ENCODE data around the gene PPP2R2D.

The PPP2R2D gene

DNA sequence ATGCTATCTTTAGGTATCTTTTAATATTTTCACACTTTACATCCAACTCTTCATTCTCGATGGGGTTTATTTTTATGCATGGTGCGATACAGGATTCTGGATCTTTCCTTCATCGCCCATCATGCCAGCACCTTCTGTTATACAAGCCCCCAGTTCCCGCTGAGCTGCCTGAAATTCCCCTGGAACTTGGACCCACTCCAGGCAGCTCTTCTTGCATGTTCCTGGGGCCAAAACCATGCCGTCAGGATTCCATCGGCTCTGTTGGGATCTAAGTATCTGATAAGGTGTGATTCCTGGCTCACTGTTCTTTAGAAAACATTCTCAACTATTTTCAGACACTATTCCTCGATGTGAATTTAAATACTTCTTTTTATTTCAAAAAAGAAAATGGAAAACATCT, 40.5 kb upstream of the PPP2R2D start:
- Mint-ChIP-seq H3K4me3 (no peak overlapping the region), H3K27ac (no peak overlapping the region), H3K27me3 (peaks cover 3% of the 10 kb centered on the region), H3K4me1 (no peaks in the 10 kb centered on the region), H3K36me3 (no peaks in the 10 kb centered on the region), H3K9me3 (no peaks in the 10 kb centered on the region)

DNA sequence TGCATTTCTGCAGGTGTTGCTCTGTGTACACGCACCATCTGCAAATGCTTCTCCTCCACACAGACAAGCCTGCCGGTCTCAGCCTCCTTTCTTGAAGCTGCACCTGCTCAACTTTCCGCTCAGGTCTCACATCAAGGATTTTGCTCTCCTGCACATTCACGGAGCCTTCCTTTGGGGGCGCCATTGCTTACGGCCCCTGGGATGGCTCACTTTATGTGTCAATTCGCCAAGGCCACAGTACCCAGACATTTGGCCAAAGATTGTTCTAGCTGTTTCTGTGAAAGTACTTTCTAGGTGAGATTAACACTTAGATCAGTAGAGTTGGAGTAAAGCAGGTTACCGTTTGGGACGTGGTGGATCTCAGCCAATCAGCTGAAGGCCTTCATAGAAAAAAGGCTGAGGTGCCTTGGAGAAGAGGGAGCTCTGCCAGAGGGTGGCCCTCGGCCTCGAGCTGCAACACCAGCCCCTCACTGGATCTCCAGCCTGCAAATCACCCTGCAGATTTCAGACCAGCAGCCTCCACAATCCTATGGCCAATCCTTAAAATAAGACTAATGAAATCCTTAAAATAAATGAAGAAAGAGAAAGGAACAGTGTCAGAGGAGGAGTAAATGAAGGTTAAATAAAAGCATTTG, 39.9 kb upstream of the PPP2R2D start:
- Mint-ChIP-seq H3K4me3 (no peak overlapping the region), H3K36me3 (no peaks in the 10 kb centered on the region), H3K4me1 (no peaks in the 10 kb centered on the region), H3K27me3 (peaks cover 3% of the 10 kb centered on the region), H3K9me3 (no peaks in the 10 kb centered on the region), H3K27ac (no peak overlapping the region)

DNA sequence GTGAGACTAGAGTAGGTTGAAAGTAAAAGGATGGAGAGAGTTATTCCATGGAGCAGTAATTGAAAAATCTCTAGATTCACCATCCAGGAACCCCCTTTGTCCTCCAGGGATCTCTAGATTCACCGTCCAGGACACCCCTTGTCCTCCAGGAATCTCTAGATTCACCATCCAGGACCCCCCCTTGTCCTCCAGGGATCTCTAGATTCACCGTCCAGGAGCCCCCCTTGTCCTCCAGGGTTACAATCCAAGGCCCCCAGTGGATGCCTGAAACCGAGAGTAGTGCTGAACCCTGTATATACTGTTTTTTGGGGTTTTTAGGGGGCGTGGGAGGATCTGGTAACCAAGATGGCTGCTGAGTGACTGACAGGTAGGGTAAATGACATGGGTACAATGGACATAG, 38.3 kb upstream of the PPP2R2D start:
- no peaks in the 10 kb centered on the region for H3K36me3 Mint-ChIP-seq
- peaks cover 3% of the 10 kb centered on the region for H3K27me3 Mint-ChIP-seq
- H3K4me1 Mint-ChIP-seq = no peaks in the 10 kb centered on the region
- no peak overlapping the region for H3K4me3 Mint-ChIP-seq
- H3K27ac Mint-ChIP-seq = no peak overlapping the region
- H3K9me3 Mint-ChIP-seq = no peaks in the 10 kb centered on the region

DNA sequence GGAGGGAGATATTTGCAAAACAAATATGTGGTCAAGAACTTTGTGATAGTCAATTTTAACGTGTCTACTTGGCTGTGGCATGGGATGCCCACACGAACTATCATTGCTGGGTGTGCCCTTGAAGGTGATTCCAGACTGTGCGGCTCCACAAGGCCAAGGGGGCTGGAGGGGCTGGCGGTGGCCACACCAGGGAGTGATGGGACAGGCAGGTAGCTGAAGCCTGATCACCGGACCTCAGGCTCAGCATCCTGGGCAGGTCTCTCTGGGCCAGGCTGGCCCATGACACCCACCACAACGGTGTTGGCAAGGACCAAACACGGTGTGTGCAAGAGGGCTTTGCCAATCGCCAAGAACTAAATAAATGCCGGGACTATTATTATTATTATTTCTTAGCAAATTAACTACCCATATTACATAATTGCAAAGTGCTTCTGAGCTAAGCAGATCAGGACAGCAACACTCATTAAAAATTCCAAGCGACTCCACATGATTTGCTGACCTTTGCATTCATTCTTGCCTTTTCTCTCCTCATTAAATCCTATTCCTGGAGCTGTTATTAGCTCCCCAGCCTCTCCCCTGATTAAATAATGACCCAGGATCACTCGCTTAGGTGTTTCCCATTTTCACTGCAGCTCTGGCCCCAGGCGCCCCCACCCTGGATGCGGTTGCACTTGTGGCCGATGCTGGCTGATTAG, 35.4 kb upstream of the PPP2R2D start:
- Mint-ChIP-seq H3K9me3 (no peaks in the 10 kb centered on the region), H3K27ac (no peak overlapping the region), H3K27me3 (peaks cover 5% of the 10 kb centered on the region), H3K4me3 (no peak overlapping the region), H3K36me3 (no peaks in the 10 kb centered on the region), H3K4me1 (no peaks in the 10 kb centered on the region)

DNA sequence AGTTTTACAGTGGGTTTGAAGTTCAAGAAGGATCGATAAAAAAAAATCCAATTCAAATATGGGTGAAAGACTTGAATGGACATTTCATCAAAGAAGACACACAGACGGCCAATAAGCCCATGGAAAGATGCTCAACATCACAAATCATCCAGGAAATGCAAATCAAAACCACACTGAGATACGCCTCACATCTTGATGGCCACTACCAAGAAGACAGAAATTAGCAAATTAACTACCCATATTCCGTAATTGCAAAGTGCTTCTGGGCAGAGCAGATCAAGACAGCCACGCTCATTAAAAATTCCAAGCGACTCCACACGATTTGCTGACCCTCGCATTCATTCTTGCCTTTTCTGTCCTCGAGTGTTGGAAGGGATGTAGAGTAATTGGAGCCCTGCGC, 34.1 kb upstream of the PPP2R2D start:
- H3K27ac Mint-ChIP-seq = no peak overlapping the region
- H3K9me3 Mint-ChIP-seq = no peaks in the 10 kb centered on the region
- no peak overlapping the region for H3K4me3 Mint-ChIP-seq
- no peaks in the 10 kb centered on the region for H3K4me1 Mint-ChIP-seq
- no peaks in the 10 kb centered on the region for H3K36me3 Mint-ChIP-seq
- H3K27me3 Mint-ChIP-seq = peaks cover 3% of the 10 kb centered on the region

DNA sequence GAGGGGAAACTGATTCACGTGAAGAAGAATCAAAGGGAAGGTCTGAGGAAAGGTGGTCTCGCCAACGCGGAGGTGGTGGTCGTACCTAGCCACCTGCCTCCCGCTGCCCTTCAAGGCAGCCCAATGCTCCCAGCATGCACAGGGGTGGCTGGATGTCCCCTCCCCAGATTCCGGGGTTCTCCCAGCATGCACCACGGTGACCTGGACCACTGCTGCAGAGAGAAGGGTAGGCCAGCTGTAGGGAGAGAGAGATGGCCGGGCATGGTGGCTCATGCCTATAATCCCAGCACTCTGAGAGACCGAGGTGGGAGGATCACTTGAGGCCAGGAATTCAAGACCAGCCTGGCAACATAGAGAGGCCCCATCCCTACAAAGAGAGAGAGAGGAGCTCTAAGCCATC, 32.4 kb upstream of the PPP2R2D start:
- Mint-ChIP-seq H3K36me3 (no peaks in the 10 kb centered on the region), H3K9me3 (no peaks in the 10 kb centered on the region), H3K4me1 (no peaks in the 10 kb centered on the region), H3K27ac (no peak overlapping the region), H3K4me3 (no peak overlapping the region), H3K27me3 (peaks cover 3% of the 10 kb centered on the region)

DNA sequence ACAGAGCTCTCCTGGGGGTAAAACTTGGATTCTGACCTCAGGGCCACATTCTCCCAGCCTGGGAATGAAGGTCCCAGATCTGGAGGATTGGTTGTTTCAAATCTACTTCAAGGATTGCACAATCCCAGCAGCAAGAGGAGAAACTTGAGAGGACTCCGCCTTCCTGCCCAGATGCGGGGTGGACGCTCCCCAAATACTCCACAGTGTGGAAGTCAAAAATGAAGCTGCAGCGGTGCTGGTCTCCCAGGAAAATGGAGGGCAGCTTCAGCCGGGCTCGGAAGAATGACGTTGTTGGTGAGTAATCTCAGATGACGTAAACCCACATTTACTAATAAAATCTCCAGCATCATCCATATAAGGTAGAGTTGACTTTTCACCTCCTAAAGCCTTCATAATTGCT, 31.5 kb upstream of the PPP2R2D start:
- H3K9me3 Mint-ChIP-seq = no peaks in the 10 kb centered on the region
- H3K4me3 Mint-ChIP-seq = no peak overlapping the region
- H3K27ac Mint-ChIP-seq = no peak overlapping the region
- no peaks in the 10 kb centered on the region for H3K4me1 Mint-ChIP-seq
- peaks cover 2% of the 10 kb centered on the region for H3K27me3 Mint-ChIP-seq
- no peaks in the 10 kb centered on the region for H3K36me3 Mint-ChIP-seq

DNA sequence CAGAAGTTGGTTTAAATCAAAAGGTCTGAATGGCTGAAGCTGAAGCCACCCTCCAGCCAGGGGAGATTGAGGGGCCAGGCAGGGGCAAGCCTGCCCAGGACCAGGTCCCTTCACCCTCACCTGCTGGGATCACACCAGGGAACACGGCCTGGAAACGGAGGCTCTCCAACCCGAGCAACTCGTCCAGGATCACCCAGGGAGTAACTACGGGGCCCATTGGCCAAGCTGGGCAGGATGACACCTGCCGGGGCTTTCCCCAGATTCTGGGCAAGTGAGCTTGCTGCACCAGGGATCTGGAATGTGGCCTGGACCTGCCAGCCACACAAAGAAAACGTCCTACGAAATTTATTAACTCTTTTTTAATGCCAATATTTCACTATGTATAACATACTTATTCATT, 30.4 kb upstream of the PPP2R2D start:
- H3K4me3 Mint-ChIP-seq = no peak overlapping the region
- no peaks in the 10 kb centered on the region for H3K36me3 Mint-ChIP-seq
- H3K9me3 Mint-ChIP-seq = no peaks in the 10 kb centered on the region
- H3K27me3 Mint-ChIP-seq = peaks cover 6% of the 10 kb centered on the region
- H3K27ac Mint-ChIP-seq = no peak overlapping the region
- no peaks in the 10 kb centered on the region for H3K4me1 Mint-ChIP-seq

DNA sequence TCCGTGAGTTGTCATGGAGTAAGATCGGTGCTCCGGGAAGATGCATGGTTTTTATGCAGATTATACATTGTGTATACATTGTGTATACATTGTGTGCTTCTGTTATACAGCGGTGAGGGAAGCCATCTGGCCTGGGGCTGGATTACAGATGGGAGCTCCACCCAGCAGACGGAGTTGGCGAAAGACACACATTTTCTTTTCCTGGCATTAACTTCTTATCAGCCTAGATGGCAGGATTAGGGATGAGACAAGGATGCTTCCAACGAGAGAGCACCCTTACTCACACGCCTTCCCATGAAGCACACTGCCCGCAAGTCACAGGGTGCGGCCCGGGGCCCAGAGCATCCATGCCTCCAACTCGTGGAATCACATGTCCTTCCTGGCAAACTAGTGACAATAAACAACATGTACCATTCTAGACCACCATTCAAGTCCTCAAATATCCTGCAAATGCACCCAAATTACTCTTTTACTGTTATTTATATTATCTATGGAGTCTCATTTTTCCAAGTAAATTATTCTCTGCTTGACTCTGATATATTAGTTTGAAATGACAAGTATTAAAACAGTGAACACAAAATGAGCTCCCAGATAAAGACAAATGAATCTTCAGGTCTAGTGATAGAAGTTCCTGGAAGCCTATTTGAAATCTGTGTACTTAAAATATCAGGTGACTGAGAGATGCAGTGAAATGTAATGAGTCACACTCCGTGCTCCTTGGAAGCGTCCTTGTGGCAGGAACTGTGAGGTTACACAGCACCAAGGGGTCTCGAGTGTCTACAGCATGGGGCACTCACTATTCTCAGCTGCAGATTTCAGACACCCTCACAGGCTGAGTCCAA, 29.8 kb upstream of the PPP2R2D start:
- H3K4me1 Mint-ChIP-seq = no peaks in the 10 kb centered on the region
- no peak overlapping the region for H3K27ac Mint-ChIP-seq
- no peak overlapping the region for H3K4me3 Mint-ChIP-seq
- H3K36me3 Mint-ChIP-seq = no peaks in the 10 kb centered on the region
- peaks cover 8% of the 10 kb centered on the region for H3K27me3 Mint-ChIP-seq
- no peaks in the 10 kb centered on the region for H3K9me3 Mint-ChIP-seq

DNA sequence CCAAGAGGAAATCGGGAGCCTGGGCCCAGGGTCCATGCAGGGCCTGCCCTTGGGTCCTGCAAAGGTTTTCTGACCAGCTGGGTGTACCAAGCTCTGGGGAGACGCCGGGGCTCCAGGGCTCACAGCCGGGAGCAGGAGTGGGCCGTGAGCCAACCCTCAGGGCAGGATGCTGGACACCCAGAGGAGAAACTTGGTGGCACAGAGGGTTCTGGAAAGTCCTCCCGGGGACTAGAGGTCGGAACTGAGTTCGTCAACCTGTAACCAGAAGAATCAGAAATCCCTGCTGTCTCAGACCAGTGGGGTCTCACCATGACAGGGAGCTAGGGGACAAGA, 29.2 kb upstream of the PPP2R2D start:
- H3K27ac Mint-ChIP-seq = no peak overlapping the region
- H3K36me3 Mint-ChIP-seq = no peaks in the 10 kb centered on the region
- no peak overlapping the region for H3K4me3 Mint-ChIP-seq
- H3K4me1 Mint-ChIP-seq = no peaks in the 10 kb centered on the region
- H3K27me3 Mint-ChIP-seq = peaks cover 12% of the 10 kb centered on the region
- no peaks in the 10 kb centered on the region for H3K9me3 Mint-ChIP-seq

DNA sequence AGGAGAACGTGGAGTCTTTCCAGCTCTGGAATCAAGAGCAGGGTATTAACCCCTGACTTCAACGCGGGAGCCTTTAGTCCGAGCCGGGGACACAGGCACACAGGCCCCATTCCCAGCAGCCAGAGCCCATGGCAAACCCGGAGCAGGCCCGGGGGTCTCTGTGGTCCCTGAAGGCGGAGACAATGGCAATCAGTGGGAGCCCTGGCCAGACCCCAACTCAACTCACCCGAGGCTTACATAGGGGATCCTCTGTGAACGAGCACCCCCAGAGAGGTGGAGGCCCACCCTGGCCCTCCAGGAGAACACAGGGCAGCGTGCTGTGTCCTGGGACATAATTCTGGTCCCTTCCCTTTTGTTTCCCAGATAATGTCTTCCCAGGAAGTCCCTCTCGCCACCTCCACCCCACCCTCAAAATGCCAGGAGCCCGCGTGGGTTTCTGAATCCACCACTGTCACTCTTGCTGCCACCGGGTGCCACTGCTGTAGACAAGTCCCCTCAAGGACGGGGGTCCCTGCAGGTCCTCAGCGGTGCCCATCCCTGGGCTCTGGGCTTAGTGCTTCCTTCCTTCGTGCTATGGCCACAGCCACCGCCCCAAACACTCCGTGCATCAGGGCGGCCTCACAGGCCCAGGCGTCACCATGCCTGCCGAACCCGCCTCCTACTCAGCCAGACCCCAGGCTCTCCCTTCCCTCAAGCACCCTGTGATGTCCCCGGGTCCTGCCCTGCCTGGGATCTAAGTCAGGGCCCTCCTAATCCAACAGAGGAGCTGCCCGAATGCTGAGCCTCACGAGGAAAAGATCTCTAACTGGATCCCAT, 28.6 kb upstream of the PPP2R2D start:
- no peaks in the 10 kb centered on the region for H3K4me1 Mint-ChIP-seq
- H3K27ac Mint-ChIP-seq = no peak overlapping the region
- H3K36me3 Mint-ChIP-seq = no peaks in the 10 kb centered on the region
- peaks cover 13% of the 10 kb centered on the region for H3K27me3 Mint-ChIP-seq
- H3K4me3 Mint-ChIP-seq = no peak overlapping the region
- H3K9me3 Mint-ChIP-seq = no peaks in the 10 kb centered on the region

DNA sequence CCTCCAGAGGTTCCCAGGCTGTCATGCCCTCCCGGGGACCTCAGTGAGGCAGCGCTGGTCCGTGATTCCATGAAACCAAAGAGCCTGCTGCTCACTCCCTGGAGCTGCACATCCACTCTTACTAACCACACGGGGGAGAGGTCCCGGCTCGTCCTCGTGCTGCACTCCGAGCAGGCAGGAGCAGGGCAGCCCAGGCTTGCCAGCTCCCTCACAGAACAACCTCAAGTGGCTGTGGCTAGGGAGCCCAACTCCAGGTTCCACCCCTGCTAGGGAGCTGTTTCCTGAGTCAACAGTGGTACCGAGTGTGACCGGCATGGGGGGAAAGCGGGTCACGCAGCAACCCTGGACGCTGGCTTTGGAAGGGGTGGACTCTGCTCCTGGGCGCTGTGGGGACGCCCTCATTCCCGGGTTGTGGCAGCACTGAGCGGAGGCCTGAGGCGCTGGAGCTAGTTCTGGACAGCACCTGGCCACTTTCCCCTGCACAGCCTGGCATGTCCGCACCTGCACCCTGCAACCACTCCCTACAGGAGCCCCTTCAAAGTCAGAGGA, 27.9 kb upstream of the PPP2R2D start:
- Mint-ChIP-seq H3K4me1 (no peaks in the 10 kb centered on the region), H3K27me3 (peaks cover 15% of the 10 kb centered on the region), H3K4me3 (no peak overlapping the region), H3K9me3 (no peaks in the 10 kb centered on the region), H3K36me3 (no peaks in the 10 kb centered on the region), H3K27ac (no peak overlapping the region)

DNA sequence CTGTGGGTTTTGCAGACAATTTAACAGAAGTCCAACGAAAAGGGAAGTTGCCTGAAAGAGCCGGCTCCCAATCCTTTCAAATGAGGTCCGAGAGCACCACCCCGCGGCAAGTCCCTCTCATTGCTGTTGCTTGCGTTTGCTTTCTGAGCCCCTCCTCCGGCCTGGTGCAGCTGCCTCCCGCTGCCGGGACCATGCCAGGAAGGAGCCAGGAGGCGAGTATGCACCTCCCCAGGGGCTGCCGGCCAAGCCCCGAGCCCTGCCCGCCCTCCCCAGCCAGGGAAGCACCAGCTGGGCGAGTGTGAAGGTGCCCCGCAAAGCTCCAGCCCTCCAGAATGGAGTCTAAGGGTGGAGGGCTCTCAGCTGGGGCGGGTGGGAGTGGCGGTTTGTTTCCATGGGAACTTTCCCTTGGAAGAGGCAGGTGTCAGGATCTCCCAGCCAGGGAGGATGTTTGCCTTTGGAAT, 25.8 kb upstream of the PPP2R2D start:
- H3K4me3 Mint-ChIP-seq = no peak overlapping the region
- H3K9me3 Mint-ChIP-seq = no peaks in the 10 kb centered on the region
- no peaks in the 10 kb centered on the region for H3K4me1 Mint-ChIP-seq
- no peak overlapping the region for H3K27ac Mint-ChIP-seq
- peaks cover 1% of the 10 kb centered on the region for H3K36me3 Mint-ChIP-seq
- peaks cover 15% of the 10 kb centered on the region for H3K27me3 Mint-ChIP-seq

DNA sequence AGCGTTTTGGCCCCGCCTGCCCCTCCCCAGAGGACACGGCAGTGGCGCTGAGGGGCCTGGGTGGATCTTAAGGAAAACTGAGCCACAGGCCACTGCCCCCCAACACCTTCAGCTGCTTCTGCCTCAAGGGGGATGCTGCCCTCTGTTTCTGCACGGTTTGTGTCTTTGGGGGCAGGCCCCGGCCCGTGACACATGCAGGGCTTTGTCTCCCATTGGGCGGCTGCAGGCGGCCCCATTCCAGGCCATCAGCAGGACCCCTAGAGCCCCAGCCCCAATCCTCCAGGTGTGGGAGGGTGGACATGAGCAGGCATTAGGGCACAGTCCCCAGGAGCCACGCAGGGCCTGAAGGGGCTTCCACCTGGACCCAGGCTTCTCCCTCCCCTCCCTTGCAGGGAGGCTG, 25.3 kb upstream of the PPP2R2D start:
- H3K36me3 Mint-ChIP-seq = peaks cover 1% of the 10 kb centered on the region
- H3K4me1 Mint-ChIP-seq = no peaks in the 10 kb centered on the region
- no peaks in the 10 kb centered on the region for H3K9me3 Mint-ChIP-seq
- H3K27ac Mint-ChIP-seq = no peak overlapping the region
- no peak overlapping the region for H3K4me3 Mint-ChIP-seq
- H3K27me3 Mint-ChIP-seq = peaks cover 15% of the 10 kb centered on the region

DNA sequence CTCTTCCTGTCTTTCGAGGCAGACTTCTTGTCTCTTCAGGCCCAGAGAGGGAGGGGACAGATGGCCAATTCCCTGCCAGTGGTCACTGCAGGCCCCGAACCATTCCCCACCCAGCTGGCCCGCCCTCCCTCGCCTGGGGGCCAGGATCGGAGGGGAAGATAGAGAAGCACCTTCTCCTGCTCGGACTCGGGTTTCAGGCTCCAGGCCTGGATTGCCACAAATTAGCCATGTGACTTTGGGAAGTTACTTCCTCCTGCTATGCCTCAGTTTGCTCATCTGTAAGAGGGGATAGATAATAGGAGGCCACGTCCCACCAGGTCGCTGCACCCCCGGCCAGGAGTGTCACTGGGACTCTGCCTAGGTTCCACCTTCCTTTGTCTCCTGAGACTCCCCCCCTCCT, 24.8 kb upstream of the PPP2R2D start:
- no peaks in the 10 kb centered on the region for H3K4me1 Mint-ChIP-seq
- no peak overlapping the region for H3K4me3 Mint-ChIP-seq
- H3K9me3 Mint-ChIP-seq = no peaks in the 10 kb centered on the region
- H3K27ac Mint-ChIP-seq = no peak overlapping the region
- peaks cover 1% of the 10 kb centered on the region for H3K36me3 Mint-ChIP-seq
- H3K27me3 Mint-ChIP-seq = peaks cover 15% of the 10 kb centered on the region
